Coronary artery (tissue), 2 donors: ENCODE measurements around the gene HACD2.
"Not testable (repeated sequence)": the region's sequence is repeated elsewhere in the genome, so short reads cannot be mapped to it uniquely, and the experiment has no call there.

Experiments used
- DNase-seq: peaks from one replicate; pipeline ENCODE4 v3.0.0-alpha.2; 2017; ENCODE audit warnings: low spot score
- H3K27ac ChIP-seq, 2 donors: fragments of 200-600 bp; sonication (generic); one replicate each; pipeline ENCODE4 v1.5.1; 2016 to 2019
- H3K4me3 ChIP-seq: fragments of 200-600 bp; sonication (generic); 2 replicates; pipeline ENCODE4 v1.5.1; 2016; ENCODE audit warnings: mild to moderate bottlenecking, moderate library complexity
- CTCF ChIP-seq: fragments of 200-600 bp; sonication (generic); IDR thresholded peaks from one replicate; pipeline ENCODE4 v1.5.1; 2019; ENCODE audit warnings: antibody characterized with exemption

The HACD2 gene

DNA sequence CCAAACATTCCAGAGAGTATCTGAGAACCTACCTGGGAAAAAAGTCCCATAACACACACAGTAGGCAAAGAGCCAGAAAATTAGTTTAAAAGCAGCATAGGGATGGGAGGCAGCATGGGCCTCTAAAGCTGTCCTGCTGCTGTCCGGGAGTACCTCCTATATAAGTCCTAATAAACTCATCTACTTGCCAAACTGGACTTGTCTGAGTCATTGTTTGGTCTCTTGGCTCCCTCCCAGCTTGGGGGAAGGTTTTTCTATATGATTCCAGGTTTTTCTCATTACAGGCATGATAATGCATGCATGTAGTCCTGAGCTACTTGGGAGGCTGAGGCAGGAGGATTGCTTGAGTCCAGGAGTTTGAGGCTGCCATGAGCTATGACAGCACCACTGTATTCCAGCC is 17.5 kb upstream of the HACD2 start:
- no peak for TF ChIP-seq CTCF
- no peak overlapping the region for H3K27ac ChIP-seq
- no peak for DNase-seq
- no peak overlapping the region for H3K4me3 ChIP-seq

DNA sequence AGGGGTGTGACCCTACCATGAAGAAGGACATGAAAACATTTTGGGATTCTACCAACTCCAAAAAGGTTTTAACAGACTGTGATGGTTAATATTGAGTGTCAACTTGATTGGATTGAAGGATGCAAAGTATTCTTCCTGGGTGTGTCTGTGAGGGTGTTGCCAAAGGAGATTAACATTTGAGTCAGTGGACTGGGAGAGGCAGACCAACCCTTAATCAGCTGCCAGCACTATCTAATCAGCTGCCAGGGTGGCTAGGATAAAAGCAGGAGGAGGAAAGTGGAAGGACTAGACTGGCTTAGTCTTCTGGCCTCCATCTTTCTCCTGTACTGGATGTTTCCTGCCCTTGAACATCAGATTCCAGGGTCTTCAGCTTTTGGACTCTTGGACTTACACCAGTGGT is 16.0 kb upstream of the HACD2 start:
- DNase-seq, H3K4me3 ChIP-seq, H3K27ac ChIP-seq: not testable (repeated sequence)

DNA sequence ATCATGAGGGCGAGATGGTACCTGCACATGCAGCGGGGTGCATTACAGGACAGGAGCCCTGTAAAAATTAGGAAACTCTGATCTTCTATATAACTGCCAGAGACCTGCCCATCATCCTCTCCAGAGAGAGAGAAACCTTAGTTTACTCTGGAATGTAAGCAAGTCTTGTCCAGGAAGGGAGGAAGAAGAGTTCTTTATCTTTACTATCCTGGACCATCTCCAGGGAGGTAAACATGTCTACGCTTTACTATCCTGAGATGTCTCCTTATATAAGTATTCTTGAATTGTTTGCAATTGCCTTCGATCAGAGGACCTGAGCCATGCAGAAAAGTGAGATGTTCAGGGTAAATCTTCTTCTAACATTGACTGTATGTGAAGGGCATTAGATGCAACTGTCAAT is 12.7 kb upstream of the HACD2 start:
- Histone ChIP-seq H3K27ac (no peak overlapping the region), H3K4me3 (no peak overlapping the region)
- no peak for DNase-seq
- TF ChIP-seq CTCF, result no peak

GRCh38 chr3:123595396-123596180 is 10.7 kb upstream of the HACD2 start:
- Histone ChIP-seq H3K4me3 (no peak overlapping the region), H3K27ac (no peak overlapping the region)
- DNase-seq, result no peak
- no peak for TF ChIP-seq CTCF

DNA sequence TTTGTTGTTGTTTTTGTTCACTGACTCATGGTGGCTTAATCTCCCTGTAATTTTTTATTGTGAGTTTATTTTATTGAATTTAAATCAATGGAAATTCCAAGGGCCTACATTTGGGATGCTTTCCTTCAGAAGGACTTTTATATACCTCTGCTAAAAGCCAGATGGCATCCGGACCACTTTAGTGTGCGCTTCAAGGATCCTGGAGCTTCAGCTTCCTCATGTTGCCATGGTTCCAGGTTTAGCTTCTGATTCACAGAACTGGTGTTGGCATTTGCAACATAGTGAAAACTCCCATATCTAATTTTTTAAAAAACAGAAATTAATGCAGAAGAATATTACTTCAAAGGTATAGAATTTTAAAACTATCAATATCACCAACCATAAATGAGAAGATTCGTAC is 8.5 kb upstream of the HACD2 start:
- Histone ChIP-seq H3K27ac (no peak overlapping the region), H3K4me3 (no peak overlapping the region)
- DNase-seq, result no peak
- no peak for TF ChIP-seq CTCF

GRCh38 chr3:123590685-123591450 is 6.0 kb upstream of the HACD2 start:
- no peak overlapping the region for H3K4me3 ChIP-seq
- TF ChIP-seq CTCF, result no peak
- no peak overlapping the region for H3K27ac ChIP-seq
- no peak for DNase-seq

GRCh38 chr3:123587401-123587800 is 2.5 kb upstream of the HACD2 start:
- TF ChIP-seq CTCF, result no peak
- Histone ChIP-seq H3K4me3 (no peak overlapping the region), H3K27ac (no peak overlapping the region)
- no peak for DNase-seq
